ENCODE measurements around the gene TECRL. TPM values are rescaled to one million over a fixed set of nuclear protein-coding genes. Genes with fewer than 3 reads are reported as not detected.

Gene TECRL
- total RNA-seq, 4 donors from 2014 or later = not detected

DNA sequence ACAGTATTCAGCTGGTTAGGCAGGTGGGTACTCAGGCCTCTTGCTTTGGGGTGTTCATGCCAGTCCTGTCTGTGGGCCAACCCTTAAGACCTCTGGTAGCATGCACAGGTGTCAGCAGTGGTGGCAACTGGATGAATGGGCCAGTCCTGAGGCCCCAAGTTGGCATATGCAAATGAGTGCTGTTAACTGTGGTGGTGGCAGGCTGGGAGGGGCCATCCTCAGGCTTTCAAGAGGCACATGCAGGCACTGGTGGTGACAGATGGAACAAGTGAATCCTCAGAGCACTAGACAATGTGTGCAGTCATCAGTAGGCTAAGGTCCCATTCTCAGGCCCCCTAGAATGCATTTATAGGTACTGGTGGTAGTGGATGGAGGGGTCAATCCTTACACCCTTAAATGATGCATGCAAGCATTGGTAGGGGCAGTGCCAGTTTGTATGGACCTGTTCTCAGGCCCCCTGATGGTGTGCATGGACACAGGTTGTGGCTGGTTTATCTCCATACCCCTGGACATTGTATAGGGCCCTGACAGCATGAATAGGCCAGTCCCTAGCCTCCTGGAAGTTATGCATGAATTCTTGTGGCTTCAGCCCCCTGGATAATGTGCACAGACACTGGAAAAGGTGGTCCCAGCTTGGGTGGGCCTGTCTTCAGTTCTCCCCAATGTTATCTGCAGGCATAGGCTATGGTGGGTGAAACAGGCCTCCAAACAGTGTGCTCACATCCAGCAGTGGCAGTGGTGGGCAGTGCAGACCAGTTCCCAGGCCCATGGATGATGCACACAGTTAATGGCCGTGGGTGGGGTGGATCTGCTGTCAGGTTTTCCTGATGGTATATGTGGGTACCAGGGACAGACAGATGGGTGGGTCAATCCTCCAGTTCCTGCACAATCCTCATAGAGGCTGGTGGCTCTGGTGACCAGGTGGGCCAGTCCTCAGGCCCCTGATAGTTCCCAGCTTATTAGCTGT lies 24.7 kb downstream of the TECRL start:
- no peak overlapping the region for H3K27ac ChIP-seq
- H3K4me3 ChIP-seq = no peak overlapping the region
- H3K27me3 ChIP-seq = no peaks in the 10 kb centered on the region
- H3K4me1 ChIP-seq = no peaks in the 10 kb centered on the region
- no CpG with 5 or more reads among the region's 1 CpG for WGBS, 2 donors (ENCODE audit: low coverage in 1 of 2)
- no peak for ATAC-seq
- H3K9me3 ChIP-seq = no peaks in the 10 kb centered on the region
- TF ChIP-seq CTCF (IDR thresholded peaks at IDR 0.05) (no peak), POLR2A (IDR thresholded peaks at IDR 0.05) (no peak)
- H3K36me3 ChIP-seq = no peaks in the 10 kb centered on the region

DNA sequence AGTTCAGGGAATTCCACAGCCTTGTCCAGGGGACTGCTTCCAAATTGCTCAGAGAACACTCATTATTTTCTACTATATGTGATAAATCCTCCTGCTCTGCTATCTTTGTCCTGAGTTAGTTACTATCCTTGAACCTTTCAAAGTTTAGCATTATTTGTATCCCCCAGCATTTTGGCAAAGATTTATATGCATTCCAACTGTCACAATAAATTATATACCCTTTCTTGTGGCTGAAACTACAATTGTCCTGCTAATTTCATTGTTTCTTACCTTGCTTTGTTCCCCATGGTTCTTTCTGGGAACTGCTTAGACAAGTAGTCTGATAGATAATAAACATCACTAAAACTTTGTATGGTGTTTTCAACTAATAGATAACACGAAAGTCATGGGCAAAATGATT lies 40.5 kb downstream of the TECRL start:
- ATAC-seq = no peak

GRCh38 chr4:64361399-64361740 lies 47.9 kb downstream of the TECRL start:
- Histone ChIP-seq H3K27ac (no peak overlapping the region), H3K36me3 (no peaks in the 10 kb centered on the region), H3K27me3 (no peaks in the 10 kb centered on the region), H3K4me1 (no peaks in the 10 kb centered on the region), H3K4me3 (no peak overlapping the region), H3K9me3 (peaks cover 0 to 6% (median 0%) of the 10 kb centered on the region in 3 donors)
- ATAC-seq = no peak
- no peak for TF ChIP-seq POLR2A (IDR thresholded peaks at IDR 0.05)
- no peak for TF ChIP-seq EP300 (IDR thresholded peaks at IDR 0.05)
- no peak for TF ChIP-seq CTCF (IDR thresholded peaks at IDR 0.05)
- no peak for TF ChIP-seq POLR2AphosphoS5 (IDR thresholded peaks at IDR 0.05)

More for the DNA sequence above, 40.5 kb downstream of the TECRL start:
- no peaks in the 10 kb centered on the region for H3K27me3 ChIP-seq
- no peaks in the 10 kb centered on the region for H3K36me3 ChIP-seq
- WGBS, 2 donors (ENCODE audit: low coverage in 1 of 2) = 14 to 35% methylated on average over 1 of the region's 1 CpG
- no peaks in the 10 kb centered on the region for H3K9me3 ChIP-seq
- no peak overlapping the region for H3K4me3 ChIP-seq
- TF ChIP-seq CTCF (IDR thresholded peaks at IDR 0.05) (no peak), EP300 (IDR thresholded peaks at IDR 0.05) (no peak), POLR2AphosphoS5 (IDR thresholded peaks at IDR 0.05) (no peak), POLR2A (IDR thresholded peaks at IDR 0.05) (no peak)
- no peak overlapping the region for H3K27ac ChIP-seq
- no peaks in the 10 kb centered on the region for H3K4me1 ChIP-seq

GRCh38 chr4:64360664-64361398 lies 48.4 kb downstream of the TECRL start:
- Histone ChIP-seq H3K27ac (no peak overlapping the region), H3K4me3 (no peak overlapping the region), H3K4me1 (no peaks in the 10 kb centered on the region), H3K36me3 (no peaks in the 10 kb centered on the region), H3K27me3 (no peaks in the 10 kb centered on the region), H3K9me3 (peaks cover 0 to 6% (median 0%) of the 10 kb centered on the region in 3 donors)
- TF ChIP-seq EP300 (IDR thresholded peaks at IDR 0.05) = no peak
- no peak for TF ChIP-seq POLR2AphosphoS5 (IDR thresholded peaks at IDR 0.05)
- TF ChIP-seq CTCF (IDR thresholded peaks at IDR 0.05) = no peak
- TF ChIP-seq POLR2A (IDR thresholded peaks at IDR 0.05) = no peak
- no peak for ATAC-seq
- WGBS, 2 donors (ENCODE audit: low coverage in 1 of 2) = 80 to 92% methylated on average over 1 to 2 of the region's 8 CpGs
